ENCODE data around the gene BPNT1.
"Not testable (repeated sequence)": the region's sequence is repeated elsewhere in the genome, so short reads cannot be mapped to it uniquely, and the experiment has no call there.

Gene BPNT1

GRCh38 chr1:220077887-220078286, 11.7 kb downstream of the BPNT1 start:
- DNase-seq (ENCODE audit: low read depth in 2 of 2) = no peak

DNA sequence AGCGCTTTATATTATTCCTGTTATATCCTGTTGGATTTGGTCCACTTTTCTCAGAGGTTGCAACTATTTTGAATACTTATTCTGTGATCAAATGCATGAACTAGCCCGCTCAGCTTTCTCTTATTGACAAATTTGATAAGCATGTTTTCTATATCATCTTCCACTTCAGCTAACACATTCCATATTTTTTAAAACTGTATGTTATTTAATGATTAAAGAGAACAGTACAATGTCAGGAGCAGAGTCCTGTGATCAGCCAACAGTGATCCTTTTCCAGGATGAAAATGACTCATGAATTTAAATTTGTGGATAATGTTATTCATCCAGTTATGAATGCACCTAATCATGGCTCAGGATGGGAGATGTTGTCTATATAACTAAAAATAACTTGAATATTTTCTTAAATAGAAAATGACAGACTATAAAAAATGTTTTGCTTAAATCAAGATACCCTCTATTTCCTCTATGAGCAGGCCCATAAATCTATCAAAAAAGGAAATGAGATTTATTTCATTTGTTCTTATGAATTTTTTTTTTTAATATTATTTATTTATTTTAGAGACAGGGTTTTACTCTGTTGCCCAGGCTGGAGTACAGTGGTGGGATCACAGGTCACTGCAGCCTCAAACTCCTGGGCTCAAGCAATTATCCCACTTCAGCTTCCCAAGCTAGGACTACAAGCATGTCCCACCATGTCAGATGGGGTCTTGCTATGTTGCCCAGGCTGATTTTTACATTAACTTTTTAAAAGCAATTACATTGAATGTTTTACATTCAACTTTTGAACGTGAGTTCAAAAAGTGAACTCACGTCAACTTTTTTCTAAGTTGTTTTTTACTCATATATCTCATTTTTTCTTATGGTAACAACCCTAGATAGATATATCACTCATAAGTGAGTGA, 12.5 kb downstream of the BPNT1 start:
- DNase-seq (ENCODE audit: low read depth in 2 of 2) = no peak

GRCh38 chr1:220067269-220068204, 22.1 kb downstream of the BPNT1 start:
- DNase-seq (ENCODE audit: low read depth in 2 of 2) = no peak

- DNase-seq (ENCODE audit: low read depth in 2 of 2) = no peak
Observed at GRCh38 chr1:220062629-220063028, 27.0 kb downstream of the BPNT1 start.

DNA sequence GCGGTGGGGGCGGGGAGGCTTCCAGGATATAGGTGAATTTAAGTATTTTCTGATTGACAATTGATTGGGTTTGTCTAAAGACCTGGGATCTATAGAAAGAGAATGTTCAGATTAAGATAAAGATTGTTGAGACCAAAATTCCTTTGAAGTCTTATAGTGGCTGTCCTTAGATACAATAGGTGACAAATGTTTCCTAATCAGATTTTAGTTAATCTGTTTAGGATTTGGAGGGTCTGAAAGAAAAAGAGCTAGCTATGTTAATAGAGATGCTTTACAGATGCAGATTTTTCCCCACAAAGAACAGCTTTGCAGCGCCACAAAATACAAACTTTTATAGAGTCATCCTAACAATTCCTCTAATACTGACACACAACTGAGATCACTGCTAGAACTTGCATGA, 28.7 kb downstream of the BPNT1 start:
- DNase-seq (ENCODE audit: low read depth in 2 of 2) = no peak

DNA sequence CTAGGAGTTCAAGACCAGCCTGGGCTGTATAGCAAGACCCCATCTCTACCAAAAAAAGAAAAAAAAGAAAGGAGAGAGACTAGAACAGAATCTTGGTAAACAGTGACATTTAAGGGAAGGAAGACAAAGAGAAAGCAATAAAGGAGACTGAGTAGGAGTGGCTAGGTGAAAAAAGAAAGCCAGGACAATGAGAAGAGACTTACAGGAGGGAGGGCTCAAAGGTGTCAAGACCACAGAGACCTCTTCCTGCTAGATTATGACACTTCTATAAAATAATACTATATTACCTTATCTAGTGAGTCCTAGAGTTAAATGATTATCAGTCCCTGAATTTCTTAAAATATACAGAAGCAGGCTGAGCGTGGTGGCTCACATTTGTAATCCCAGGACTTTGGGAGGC, 33.2 kb downstream of the BPNT1 start:
- DNase-seq (ENCODE audit: low read depth in 2 of 2) = no peak

- DNase-seq (ENCODE audit: low read depth in 2 of 2) = peak; percentile 83 to 87
Observed at GRCh38 chr1:220046052-220046930, 43.3 kb downstream of the BPNT1 start, which contains the start of gene EPRS1. TSS of gene EPRS1 (minus strand) at chr1:220046505. CDS start at chr1:220046388, 117 bp downstream.

DNA sequence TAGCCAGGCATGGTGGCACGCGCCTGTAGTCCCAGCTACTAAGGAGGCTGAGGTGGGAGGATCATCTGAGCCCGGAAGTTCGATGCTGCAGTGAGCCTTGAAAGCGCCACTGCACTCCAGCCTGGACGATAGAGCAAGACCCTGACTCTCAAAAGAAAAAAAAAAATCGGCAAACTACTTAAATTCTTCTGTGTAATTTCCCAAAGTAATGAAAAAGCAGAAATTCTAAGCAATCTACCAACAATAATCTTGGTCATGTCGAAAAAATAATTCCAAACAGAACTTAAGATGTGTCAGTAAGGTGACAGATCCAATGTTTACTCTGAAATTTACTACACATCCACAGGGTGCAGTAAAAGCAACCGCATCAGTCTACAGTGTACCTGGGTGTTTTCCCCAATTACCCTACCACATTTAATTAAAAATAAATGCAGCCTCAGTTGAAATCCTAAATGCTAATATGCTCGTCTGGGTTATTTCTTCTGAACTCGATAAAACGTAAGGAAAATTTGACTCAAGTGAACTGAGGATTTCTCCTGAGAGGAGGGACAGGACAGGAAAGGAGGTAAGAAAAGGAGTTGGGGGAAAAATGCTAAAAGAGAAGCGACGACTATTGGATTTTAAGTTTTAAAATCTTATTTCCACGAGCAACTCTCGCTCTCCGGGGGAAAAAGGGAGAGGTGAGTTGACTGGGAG, 44.1 kb downstream of the BPNT1 start:
- no peak for DNase-seq (ENCODE audit: low read depth in 2 of 2)

GRCh38 chr1:220044678-220045355, 44.8 kb downstream of the BPNT1 start:
- DNase-seq (ENCODE audit: low read depth in 2 of 2) = no peak

- no peak for DNase-seq (ENCODE audit: low read depth in 2 of 2)
Observed at GRCh38 chr1:220043646-220044045, 45.9 kb downstream of the BPNT1 start.

DNA sequence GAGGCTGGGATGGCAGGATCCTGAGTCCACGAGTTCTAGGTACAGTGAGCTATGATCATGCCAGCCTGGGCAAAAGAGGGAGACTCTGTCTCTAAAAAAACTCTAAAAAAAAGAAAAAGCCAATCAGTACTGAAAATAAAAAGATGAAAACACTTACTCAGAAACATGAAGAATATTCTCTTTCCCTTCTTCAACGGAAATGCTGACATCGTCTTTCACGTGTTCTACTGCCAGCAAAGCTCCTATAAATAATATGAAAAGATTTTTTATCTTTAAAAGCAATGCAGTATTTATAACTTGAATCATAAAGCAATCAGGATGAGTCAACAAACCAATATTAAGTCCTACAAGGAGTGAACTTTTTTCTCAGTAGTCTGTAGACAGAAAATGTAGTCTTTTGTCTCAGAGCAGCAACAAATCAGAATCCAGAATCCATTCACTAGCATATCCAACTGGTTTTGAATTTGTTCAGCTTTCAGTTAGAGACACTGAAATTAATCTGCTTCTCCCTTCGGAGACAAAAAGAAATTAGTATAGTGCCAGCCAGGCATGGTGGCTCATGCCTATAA, 49.5 kb downstream of the BPNT1 start:
- no peak for DNase-seq (ENCODE audit: low read depth in 2 of 2)

GRCh38 chr1:220038640-220039039, 50.9 kb downstream of the BPNT1 start:
- no peak for DNase-seq (ENCODE audit: low read depth in 2 of 2)

GRCh38 chr1:220037810-220038209, 51.8 kb downstream of the BPNT1 start:
- not testable (repeated sequence) for DNase-seq (ENCODE audit: low read depth in 2 of 2)

DNA sequence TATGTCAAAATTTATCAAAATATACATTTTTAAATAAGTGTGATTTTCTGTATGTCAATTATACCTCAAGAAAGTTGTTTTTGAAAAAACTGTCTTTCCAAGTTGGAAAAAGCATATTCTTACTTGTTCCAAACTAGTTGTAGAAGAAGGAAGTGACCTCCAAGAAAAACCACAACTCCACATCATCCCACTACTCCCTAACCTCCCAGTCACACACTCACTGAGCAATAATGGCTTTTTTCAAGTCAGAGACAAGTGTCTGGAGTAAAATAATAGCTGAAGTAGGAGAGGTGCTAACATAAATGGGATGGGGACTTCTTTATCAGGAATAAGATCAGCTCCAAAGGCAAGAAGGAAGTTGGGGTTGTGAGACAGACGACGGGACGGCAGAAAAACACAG, 56.7 kb downstream of the BPNT1 start:
- no peak for DNase-seq (ENCODE audit: low read depth in 2 of 2)

- DNase-seq (ENCODE audit: low read depth in 2 of 2) = no peak
Observed at GRCh38 chr1:220031287-220031686, 58.3 kb downstream of the BPNT1 start.

DNA sequence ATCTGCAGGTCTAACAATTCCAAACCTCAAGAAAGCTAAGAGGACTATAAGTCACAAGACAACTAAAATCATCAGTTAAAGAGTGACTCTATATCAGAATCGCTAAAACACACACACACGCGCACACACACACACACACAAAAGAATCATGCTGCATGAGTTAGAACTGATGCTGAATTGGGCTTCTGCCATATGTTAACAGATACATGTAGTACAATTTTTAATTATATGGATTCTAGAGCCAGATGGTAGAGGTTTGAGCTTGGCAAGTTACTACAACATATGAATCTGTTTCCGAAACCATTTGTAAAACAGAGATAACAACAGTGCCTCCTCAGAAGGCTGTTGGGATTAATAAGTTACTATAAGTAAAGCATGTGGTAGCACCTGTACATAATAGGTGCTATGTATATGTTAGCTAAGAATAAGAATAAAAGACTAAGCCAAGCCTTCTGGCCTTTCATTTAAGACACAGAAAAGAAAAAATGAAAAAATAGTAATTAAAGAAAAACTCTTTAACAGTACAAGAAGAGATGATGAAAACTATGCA, 61.2 kb downstream of the BPNT1 start:
- no peak for DNase-seq (ENCODE audit: low read depth in 2 of 2)

GRCh38 chr1:220019071-220019470, 70.5 kb downstream of the BPNT1 start:
- no peak for DNase-seq (ENCODE audit: low read depth in 2 of 2)

- no peak for DNase-seq (ENCODE audit: low read depth in 2 of 2)
Observed at GRCh38 chr1:220013497-220013896, 76.1 kb downstream of the BPNT1 start.

GRCh38 chr1:220012259-220012658, 77.3 kb downstream of the BPNT1 start:
- no peak for DNase-seq (ENCODE audit: low read depth in 2 of 2)

DNA sequence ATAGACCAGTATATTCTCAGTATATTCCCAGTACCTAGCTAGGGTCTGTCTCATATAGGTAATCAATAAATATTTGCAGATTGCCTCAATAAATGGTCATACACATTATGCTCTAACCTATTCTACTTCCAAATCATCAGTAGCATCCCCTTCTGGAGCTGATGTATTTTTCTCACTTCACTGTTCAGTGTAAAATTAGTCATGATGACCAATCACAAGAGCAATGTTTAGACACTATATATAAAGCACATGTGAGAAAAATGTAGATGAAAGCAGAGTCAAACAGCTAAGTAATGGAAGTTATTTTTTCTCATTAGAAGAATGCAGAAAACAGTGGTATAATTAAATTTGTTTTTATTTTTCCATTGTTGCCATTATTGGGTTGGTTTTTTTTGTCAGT, 78.0 kb downstream of the BPNT1 start:
- no peak for DNase-seq (ENCODE audit: low read depth in 2 of 2)
